ENCODE data around the gene COPG2.
"Not testable (repeated sequence)": the region's sequence is repeated elsewhere in the genome, so short reads cannot be mapped to it uniquely, and the experiment has no call there.

COPG2 gene

DNA sequence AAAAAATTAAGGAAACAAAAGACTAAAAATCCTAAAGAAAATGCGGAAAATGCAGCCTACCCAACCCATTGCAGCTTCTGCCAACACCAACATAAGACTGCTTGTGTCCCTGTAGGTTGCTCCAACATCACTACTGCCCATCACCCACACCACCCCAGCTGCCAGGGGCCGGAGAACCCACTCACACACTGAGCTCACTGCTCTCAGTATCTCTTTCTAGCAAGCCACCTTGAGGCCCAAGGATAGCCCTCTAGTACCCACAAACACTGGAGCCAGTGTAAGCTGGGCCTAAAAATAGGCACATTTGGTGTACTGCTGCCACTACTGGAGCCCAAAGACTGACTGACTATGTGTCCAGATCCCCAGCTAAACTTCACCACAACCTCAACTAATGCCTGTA lies 109.4 kb downstream of the COPG2 start:
- DNase-seq = no peak

DNA sequence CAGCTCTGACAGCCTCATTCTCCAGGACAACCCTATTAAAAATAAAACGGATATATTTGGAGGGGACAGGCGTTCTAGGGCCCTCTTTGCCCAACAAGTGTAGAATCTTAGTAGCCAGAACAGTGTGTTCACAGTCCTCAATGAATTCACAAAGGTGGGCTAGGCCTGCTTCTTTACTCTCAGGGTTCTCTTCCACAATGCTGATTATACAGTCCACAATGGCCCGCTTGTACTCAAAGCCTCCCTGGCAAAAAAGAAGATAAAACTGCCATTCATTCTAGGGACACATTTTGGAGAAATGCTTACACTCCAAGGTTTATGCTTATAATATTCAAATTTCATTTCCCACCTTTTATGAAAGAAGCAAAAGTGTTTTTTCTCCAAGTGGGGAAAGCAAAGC lies 114.1 kb downstream of the COPG2 start:
- no peak for DNase-seq

GRCh38 chr7:130553398-130554029 lies 115.0 kb downstream of the COPG2 start:
- DNase-seq = no peak

- no peak for DNase-seq
Measured at GRCh38 chr7:130544356-130544755, 124.2 kb downstream of the COPG2 start.

DNA sequence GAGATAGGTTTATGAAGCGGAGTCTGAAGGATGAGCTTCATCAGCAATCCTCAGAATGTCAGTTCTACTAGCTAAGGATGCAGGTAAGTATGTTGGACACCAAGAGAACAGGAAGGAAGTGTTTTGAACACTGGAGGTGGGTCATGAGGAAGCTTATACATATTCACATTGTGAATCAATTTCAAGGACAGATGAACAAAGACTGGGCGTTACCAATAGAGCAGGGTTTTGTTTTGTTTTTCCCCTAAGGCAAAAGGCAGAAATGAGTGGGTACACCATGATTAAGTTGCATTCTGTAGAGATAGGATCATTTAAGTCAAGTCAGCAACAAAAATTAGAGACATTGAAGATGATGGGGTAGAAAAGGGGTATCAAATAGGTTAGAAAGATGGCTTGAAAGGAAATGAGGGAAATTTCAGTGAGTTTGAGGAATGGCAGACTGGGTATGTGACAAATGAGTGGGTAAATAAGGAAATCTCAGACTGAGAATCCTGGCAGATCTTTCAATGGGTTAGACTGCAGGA lies 125.0 kb downstream of the COPG2 start:
- DNase-seq = no peak

- not testable (repeated sequence) for DNase-seq
Measured at GRCh38 chr7:130542297-130542696, 126.3 kb downstream of the COPG2 start.

DNA sequence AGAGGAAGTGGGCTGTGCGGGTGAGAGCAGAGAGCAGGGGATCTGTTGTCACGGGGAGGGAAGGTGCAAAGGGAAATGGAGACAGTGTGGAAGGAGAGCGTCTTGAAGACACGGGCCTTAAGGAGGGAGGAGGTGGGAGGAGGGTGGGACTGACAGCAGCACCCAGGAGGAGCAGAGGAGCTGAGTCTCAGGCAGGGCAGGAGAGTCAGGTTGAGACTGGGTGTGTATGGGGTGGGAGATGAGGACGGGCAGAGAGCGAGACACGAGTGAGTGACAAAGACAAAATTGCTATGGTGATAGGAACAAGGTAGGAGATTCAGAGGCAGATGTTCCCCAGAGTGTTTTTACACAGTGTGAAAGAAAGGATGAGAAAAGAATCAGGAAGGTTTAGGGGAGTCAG lies 127.3 kb downstream of the COPG2 start:
- DNase-seq = not testable (repeated sequence)

- not testable (repeated sequence) for DNase-seq
Measured at GRCh38 chr7:130537894-130538293, 130.7 kb downstream of the COPG2 start.

DNA sequence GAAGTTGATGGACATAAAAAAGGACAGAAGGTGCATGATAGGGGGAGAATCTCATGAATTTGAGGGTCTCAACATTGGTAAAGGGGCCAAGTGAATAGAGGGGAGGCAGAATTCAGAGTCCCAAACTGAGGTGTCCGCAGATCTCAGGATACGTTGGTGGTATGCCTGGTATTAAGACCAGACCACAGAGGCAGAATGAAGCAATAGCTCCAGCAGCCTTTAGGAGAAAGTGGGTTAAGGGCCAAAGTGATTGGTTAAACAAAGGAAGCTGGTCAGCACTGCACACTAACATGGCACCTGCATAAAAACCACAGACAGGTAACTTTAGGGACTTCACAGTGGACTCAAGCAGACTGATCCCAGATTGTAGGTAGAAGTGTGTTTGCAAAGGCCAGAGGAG lies 139.1 kb downstream of the COPG2 start:
- DNase-seq = no peak

DNA sequence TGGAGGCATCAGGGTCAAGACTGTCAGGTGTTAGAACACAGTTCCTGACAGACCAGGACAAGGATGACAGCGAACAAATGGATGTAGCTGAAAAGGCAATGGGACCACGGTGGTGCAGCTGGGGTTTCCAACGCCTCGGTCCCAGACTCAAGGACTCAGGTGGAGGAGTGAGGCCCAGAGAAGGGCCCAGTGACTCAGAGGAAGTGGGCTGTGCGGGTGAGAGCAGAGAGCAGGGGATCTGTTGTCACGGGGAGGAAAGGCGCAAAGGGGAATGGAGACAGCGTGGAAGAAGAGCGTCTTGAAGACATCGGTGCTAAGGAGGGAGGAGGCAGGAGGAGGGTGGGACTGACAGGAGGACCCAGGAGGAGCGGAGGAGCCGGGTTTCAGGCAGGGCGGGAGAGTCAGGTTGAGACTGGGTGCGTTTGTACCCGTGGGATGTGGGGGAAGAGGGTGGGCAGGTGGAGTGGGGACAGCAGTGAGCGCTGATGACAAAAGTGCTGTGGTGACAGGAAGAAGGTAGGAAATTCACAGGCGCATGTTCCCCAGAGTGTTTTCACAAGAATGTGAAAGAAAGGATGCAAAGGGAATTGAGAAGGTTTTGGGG lies 140.7 kb downstream of the COPG2 start:
- DNase-seq = not testable (repeated sequence)

DNA sequence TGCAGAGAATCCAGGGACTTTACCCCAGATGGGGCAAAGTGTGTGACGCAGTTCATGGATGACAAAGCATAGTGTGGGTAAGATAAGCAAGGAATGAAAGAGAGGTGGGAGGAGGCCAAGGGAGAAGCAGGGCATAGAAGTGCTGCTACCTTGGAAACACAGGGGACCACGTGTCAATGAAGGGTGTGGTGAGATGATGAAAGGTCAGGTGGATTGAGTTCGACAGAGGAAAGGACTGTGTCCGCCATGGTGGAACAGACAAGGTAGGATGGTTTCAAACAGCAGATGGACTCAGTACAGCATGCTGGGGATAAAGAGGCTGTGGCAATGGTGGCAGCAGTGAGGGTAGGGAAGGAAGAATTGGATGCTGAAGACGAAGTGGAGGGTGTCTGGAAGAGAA lies 143.9 kb downstream of the COPG2 start:
- DNase-seq = no peak

GRCh38 chr7:130523519-130524125 lies 144.9 kb downstream of the COPG2 start:
- not testable (repeated sequence) for DNase-seq

GRCh38 chr7:130521258-130521951 lies 147.1 kb downstream of the COPG2 start:
- no peak for DNase-seq

GRCh38 chr7:130515315-130516040 lies 153.1 kb downstream of the COPG2 start:
- DNase-seq = no peak

GRCh38 chr7:130513447-130513846 lies 155.1 kb downstream of the COPG2 start:
- DNase-seq = no peak

GRCh38 chr7:130512038-130512437 lies 156.5 kb downstream of the COPG2 start:
- not testable (repeated sequence) for DNase-seq

DNA sequence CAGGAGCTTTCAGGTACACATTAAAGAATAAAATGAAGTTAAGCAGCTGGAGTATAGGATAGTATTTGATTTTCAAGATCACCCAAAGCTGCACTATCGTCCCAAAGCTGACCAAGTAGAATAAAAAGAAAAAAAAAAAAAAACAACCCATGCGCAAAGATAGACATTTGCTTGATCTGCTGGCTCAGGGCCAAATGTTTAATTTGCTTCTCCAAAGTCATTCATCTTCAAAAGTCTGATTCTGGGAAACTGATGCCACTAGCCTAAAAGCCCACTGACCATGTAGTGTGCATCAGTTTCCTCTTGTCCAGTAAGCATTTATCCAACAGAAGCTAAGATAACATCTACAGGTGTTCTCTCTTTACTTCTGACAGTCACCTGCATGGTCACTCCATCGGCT lies 162.2 kb downstream of the COPG2 start:
- no peak for DNase-seq

- DNase-seq = no peak
Measured at GRCh38 chr7:130505753-130506152, 162.8 kb downstream of the COPG2 start.

- no peak for DNase-seq
Measured at GRCh38 chr7:130500910-130501309, 167.6 kb downstream of the COPG2 start.

DNA sequence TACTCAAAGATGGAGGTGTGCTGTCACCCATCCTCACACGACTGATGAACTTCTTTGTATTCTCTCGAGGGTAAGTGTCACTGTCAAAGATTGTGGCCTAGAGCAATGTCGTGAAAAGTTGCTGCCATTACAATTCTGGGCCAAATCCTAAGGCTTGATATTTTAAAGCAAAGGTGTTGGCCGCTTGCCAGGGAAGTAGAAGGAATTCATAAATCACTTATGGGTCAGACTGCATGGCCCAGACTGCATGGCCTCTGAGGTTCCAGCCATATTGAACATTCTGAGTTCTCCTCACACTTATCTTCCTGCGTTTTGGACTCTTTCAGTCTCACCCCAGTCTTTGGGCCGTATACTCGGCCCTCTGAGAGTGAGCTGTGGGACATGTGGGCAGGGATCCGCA lies 168.1 kb downstream of the COPG2 start:
- DNase-seq = no peak

DNA sequence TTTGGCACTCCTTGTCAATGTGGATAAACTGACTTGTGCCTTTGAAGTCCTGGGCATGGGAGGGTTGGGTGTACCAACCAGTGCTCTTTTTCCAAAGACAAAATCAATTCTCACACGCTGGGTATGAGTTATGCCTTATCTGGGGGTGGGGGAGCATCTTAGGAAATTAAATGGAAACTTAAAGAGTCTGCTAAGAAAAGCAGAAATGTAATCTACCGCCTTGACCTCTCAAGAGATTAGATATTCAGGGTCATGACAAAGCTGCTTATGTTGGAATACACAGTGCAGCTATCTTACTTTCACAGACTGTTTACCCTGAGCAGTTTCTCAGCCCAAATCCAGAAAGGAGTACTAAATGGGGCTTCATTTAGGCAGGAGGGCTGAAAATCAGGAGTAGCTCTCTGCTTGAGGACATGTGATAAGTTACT lies 174.1 kb downstream of the COPG2 start:
- DNase-seq = no peak

DNA sequence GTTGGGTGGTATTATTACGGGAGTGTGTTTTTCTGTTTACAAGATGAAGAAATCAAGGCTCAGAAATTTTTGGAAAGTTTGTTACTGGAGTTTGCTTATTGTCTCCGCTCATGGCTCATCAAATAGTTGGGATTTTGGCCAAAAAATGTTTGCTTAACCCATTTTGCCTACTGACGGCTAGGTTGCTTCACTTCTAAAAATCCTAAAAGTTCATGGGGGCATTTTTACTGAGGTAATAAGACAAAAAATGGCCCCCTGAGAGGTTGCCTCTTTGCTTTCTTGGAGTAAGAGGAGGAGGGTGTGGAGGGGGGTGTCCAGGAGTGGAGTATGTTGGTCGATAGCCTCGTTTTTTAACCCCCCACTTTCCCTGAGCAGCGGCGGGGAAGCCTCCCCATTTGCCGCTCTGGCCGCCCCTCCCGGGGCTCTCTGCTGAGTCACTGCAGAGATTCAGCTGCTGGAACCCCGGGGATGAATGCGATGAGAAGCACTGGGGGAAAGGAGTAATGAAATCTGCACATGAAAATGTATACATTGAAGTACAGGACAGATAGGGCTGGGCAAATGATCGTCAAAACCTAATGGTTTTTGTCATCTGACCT lies 175.2 kb downstream of the COPG2 start:
- DNase-seq = no peak
